ENCODE data around the gene CEP126.

CEP126 gene, protein sequence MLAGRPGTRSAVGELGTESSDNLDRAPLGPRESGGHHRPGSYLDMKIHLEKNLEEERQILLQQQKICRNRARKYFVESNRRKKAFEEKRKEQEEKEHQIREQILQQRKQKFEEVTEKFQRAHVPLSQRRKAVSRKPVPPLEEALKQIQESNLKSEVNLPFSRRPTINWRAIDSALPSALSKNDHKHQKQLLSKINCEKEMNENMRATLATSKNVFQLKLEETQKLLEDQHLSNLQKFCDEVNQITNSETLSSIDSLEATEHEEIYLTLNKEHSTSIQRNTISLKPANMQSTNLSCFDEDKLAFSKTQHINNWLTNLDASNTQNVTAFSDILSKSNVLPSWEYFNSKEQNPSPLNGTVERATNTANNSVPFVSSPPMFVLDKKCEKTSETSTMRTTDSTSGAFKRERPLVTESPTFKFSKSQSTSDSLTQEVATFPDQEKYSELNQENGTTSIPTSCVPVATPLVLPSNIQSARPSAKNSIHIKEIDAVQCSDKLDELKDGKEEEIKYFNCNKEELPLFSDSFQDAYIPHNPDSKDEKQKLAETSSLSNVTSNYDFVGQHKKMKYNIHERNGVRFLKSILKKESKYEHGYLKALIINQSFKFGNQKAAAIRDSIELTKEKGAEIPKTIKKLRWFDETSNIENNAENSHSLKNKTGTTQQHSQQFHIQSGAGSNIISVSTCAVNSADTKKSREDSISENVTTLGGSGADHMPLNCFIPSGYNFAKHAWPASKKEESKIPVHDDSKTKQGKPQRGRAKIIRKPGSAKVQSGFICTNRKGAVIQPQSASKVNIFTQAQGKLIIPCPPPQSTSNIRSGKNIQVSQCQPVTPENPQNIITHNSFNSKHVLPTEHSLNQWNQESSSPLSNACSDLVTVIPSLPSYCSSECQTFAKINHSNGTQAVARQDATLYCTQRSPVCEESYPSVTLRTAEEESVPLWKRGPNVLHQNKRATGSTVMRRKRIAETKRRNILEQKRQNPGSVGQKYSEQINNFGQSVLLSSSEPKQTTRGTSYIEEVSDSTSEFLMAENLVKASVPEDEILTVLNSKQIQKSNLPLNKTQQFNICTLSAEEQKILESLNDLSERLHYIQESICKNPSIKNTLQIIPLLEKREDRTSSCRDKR

DNA sequence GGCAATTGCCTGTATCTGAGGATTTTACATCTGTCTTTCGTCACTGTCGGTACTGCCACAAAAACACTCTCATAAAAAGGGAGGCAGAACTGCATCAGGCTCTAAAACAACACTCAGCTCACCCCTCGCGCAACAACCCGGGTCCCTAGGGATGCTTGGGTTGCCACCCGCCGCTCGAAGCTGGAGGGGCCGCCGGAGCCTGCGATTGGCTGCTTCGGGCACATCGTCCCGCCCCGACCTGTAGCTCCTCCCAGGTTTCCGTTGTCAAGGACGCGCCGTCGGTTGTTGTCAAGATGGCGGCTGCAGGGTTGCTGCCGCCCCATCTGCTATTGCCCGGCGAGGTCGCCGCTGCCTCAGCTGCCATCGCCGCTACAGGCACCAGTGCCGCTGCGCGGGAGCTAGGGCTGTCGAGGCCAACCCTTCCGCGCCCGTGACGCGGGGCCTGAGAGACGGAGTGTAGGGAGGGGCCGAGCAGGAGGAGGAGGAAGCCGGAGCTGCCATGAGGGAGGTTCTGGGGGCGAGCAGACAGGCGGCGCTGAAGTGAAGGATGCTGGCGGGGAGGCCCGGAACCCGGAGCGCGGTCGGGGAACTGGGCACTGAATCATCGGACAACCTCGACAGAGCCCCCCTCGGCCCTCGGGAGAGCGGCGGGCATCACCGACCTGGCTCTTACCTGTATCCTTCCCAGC lies at the start of gene CEP126:
CEP126 (plus strand) TSS at position 273 of the 689 bp plus-strand sequence; CDS start at position 548, 275 bp downstream.
- peak; percentile 83 for DNase-seq (ENCODE audit: low read depth, low spot score)

DNA sequence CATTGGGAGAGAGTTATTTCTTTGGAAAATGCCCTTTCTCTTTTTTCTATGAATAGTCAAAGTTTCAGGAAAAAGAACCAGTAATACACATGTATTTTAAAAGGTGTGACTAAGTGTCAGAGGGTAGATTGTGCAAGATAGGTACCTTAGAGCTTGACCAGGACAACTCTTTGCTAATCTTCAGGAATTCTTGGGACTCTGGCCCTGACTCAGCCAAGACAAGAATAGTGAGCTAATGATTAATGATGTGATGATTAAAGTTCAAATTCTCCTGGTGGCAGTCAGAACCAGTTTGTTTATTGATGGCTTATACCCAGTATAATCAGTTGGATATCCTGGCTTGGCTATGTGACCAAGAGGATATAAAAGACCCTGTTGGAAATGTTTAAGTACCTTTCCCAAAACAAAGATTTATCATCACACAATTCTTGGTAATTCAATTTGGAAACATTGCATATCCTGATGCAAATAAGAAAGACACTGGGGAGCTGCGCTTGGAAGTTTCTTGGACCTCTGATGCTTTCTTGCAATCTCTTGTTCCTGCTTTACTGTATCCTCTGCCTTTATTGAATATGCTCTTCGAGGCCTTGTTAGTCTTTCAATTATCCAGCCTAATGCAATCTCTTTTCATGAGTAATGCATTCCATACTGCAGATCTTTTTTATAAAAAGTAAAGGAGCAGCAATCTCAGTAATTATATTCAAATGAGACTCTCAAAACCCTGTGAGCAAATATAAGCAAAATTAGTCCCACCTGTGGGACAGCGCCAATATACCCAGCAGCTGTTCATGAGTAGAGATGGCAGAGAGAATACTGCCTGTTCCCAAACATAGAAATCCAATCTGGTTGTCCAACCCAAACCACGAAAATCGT lies 48.0 kb upstream of the CEP126 start:
- no peak for DNase-seq (ENCODE audit: low read depth, low spot score)

DNA sequence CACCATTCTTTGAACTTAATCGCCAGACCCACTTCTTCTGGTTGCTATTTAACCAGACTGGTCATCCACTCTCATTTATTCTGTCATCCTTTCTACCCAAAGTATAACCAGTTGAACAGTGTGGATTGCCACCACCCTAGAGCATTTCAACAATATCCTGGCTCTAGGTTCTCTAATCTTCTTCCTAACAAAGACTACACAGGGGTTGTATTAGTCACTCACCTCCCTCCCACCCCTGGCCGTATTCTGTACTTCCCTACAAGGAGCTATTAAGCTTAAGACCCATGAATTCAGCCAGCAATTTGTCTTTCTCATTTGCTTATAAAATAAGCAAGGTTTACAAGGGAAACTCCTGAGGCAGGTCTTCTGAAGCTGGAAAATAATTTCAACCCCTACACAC lies 46.9 kb upstream of the CEP126 start:
- no peak for DNase-seq (ENCODE audit: low read depth, low spot score)

DNA sequence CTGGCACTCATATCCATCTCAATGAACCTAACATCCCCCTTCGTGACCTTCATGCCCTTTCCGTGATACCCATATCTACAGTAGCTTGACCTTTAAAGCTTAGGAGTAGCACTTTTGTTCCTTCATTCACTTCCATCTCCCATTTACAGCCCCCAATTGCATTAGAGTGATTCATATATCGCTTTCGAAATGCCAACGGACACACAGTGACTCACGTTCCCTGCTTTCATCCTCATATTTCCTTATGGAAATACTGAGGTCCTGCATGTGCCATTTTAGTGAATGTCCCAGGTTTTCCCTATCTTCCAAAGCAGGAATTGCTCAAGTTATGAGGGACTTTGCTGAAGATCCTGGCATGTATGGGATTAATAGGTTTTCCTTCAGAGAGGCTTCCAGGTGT lies 44.3 kb upstream of the CEP126 start:
- no peak for DNase-seq (ENCODE audit: low read depth, low spot score)

DNA sequence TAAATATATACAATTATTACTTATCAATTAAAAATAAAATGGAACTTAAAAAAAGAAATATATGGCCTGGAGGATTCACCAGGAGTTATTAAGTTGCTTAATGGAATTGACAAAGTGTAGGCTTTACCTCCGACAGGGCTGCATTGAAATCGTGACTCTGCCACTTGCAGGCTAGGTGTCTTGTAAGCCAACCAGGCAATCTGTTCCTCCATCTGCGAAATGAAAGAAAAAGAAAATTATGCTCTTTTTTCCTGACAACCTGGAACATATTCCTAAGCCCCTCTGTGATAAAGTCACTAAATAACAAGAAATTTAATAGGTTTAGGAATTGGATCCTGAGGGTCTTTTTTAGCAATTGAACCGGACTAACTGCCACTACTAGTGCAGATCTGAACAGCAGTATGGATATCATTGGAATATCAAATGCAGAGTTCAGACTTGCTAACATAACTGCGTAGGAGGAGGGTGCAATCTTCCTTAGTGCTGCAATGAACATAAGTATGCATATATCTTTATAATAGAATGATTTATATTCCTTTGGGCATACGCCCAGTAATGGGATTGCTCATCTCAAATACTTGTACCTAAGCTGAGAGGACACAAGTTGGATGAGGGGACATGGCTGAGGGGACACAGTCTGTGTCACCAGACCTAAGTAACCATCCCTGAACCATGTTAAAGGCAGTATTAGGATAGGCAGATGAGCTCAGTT lies 42.5 kb upstream of the CEP126 start:
- DNase-seq (ENCODE audit: low read depth, low spot score) = no peak

DNA sequence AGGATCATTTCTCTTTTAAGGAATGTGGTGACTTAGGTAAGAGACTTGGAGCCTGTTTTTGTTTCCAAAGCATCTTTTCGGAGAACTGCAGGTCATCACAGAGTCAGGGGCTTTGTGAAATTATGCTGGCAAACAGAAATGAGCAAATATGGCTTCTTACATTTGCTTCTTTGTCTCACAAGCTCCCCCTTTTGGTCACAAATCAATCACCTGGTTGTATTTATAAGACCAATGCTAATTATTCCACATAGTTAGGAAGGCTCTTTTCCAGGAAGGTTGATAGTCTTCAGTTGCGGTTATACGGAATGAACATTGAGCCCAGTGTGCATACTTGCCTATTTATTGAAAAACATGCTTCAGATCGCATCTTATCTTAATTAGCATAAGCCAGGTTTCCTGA lies 34.6 kb upstream of the CEP126 start:
- no peak for DNase-seq (ENCODE audit: low read depth, low spot score)

DNA sequence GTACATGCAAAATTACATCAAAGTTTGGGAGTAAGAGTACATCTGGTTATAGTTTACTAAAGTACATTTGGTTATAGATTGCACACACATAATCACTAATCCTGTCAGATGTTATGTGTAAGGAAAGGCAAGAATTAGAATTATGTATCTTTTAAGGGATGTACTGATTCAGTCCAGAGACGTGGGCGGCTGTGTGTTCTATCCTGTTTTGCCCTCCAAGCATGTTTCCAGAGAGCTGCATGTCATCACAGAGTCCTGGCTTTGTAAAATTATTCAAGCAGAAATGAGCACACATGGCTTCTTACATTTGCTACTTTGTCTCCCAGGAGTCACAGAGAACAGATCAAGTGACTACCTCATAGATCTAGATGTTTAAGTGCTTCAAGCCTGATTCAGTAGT lies 33.2 kb upstream of the CEP126 start:
- DNase-seq (ENCODE audit: low read depth, low spot score) = no peak

DNA sequence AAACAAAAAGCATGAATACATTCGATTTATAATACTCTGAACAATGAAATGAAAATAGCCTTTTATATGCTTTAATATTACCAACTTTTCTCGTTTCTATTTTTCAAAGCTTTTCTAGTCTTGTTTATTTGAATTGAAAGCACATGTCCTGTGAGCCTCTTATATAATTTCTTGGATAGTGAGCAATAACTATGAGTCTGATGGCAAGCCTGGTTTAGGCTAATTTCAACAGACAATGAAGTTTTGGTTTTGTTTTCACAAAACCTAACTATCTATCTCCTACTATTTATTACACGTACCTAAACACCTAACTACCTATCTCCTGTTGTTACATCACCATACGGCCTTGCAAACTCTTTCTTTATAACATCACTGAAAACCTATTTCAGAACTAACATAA lies 29.2 kb upstream of the CEP126 start:
- no peak for DNase-seq (ENCODE audit: low read depth, low spot score)

DNA sequence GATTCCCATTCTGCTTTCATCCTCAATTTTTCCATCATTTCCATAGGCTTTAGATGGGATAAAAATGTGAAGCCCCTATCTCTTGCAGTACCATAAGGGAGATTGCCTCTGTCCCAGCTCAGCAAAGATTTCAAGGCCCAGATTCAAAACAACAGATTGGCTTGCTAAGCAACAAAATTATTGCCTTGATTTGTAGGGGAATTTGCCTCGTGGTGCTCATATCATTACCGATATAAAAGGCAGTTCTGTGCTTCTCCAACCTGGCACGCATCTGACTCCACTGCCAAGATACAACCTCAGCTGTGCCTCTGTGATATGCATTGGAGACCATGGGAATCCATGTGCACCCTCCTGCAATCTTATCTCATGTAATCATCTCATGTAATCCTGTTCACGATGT lies 25.0 kb upstream of the CEP126 start:
- DNase-seq (ENCODE audit: low read depth, low spot score) = no peak

DNA sequence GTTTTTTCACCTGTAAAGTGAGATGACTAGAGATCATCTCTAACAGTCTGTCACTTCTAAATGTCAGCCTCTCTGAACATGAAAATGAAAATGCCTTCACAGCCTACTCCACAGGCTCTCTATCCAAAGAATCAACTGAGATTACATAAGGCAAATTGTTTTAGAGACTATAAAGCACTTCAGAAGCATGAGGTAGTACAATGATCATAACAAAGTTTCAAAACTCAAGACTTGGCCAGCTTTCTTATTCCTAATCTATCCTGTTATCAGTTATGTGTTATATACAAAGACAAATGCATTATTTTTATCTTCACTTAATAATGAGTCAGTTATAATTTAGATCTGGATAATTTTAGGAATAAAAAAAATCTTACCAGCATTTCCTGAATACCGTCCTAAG lies 20.3 kb upstream of the CEP126 start:
- DNase-seq (ENCODE audit: low read depth, low spot score) = no peak

DNA sequence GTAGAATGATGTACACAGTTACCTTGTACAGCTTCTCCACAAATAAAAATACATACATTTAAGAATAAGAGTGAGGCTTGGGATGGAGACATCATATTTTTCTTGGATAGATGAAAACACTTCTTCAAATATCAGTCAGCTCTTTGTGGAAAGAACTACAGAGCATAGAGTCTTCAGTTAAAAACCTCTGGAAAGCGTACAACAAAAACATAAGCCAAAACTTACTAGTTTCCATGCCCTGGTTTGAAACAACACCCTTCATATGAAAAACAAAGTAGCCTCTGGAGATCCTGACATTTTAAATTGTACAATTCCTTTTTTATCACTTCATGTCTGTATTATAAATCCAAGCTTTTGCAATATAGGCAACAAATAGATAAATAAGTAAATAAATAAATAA lies 7.0 kb upstream of the CEP126 start:
- no peak for DNase-seq (ENCODE audit: low read depth, low spot score)

DNA sequence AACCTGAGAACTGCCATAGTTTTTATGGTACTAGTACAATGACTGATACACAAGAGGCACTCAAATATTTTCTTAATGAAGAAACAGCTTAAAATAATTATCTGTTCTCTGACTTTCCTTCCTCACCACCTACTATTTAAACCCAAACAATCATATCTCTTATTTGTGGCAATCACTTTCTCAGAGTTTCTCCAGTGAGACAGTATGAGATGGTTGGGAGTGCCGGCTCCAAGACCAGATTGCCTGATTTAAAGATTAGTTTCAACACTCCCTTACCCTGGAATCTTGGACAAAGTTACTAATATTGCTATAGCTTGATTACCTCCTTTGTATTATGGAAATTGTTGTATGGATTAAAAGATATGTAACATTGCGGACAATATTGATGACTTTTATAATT lies 5.7 kb upstream of the CEP126 start:
- DNase-seq (ENCODE audit: low read depth, low spot score) = no peak

DNA sequence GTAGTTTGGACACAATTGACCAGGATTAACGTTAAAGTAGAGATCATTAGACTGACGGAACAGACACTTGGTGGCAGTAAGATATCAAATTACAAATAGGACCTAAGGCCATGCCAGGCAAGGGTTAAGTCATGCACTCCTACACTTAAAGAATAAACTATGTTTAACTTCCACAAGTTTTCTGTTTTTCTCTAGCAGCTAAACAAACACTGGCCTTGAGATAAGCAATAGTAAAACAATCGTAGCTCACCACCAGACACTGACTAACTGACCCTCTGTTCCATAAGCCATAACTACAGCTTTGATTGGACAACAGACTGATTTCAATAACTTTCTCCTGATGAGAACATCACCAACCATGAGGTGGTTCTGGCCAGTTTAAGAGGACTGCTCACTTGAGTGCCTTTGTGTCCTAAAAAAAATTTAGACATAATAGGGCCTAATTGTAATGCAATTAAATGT lies 2.0 kb upstream of the CEP126 start:
- no peak for DNase-seq (ENCODE audit: low read depth, low spot score)

DNA sequence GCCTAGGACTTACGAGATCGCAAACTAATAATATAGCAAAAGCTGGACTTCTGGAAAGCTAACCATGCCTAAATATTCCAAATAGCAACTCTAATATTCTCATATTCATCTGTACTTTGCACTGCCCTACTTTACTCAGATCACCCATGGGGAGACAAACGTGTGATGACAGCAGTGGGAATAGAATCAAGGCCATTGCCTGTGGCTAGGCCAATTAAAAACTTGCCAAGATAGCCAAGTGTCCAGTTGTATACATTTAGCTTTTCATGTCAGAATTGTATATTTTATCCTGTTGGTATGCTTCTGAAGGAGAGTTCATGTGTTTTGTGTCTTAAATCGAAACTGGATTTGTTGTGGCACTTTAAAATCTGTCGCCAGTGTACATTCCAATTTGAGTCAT lies 1.2 kb upstream of the CEP126 start:
- DNase-seq (ENCODE audit: low read depth, low spot score) = no peak

DNA sequence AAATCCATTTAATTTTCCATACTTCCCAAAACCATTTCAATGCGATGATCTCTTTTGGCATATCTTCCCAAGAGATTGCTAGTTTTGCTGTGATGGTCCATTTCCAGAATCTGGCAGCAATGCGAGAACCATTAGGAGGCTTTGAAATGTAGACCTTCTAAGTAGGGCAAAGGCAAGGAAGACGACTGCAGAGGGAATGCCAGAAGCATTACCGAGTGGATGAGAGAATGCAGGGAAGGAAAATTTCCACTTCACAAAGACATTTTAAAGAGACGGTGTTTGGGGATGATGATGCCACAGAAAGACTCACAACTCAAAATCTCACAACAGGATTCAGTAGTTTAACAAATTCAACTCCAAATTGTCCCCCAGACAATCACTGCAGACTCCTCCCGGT lies 471 bp upstream of the CEP126 start:
- DNase-seq (ENCODE audit: low read depth, low spot score) = no peak

DNA sequence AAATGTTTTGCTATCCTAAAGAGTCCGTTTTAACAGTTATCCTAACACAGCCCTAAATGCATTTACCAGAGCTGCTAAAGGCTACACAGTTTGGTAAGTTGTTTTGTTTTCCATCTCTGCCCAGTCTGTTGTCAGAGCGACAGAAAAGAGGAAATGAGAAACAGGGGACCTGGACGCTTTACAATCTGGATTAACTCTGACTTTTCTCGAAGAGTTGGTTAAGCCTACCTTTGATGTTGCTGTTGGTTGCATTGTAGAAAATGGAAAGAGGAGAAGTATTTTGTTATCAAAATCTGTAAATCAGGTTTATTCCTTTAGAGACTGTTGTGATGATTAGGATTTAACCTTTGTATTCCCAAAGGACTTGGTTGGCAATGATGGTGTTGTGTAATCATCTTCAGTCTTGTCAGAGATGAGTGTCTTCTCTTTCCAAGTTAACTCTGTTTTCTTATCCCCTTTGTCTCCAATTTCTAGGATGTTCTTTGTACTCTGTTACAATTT lies 1.0 kb downstream of the CEP126 start:
- no peak for DNase-seq (ENCODE audit: low read depth, low spot score)

DNA sequence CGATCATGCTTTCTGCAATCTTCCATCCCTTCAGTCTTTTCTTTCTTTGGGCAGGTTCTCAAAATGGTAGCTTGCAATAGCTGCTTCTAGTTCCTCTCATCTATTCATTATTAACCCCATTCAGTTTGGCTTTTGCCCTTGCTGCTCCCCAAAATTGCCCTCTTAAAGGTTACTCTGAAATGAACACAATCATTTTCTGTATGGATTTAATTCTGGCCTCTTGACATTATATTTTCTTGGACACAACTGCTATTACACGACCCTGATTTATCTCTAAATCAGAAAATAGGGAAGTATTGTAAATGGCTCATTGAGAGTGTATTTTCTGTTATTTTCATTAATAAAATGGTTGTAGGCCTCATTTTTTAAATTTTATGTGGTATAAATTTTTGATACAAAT lies 1.6 kb downstream of the CEP126 start, which contains the start of gene ANGPTL5:
ANGPTL5 (minus strand) TSS at position 101 of the 400 bp plus-strand sequence. CDS start 8,613 bp downstream, outside the sequence.
- DNase-seq (ENCODE audit: low read depth, low spot score) = no peak

DNA sequence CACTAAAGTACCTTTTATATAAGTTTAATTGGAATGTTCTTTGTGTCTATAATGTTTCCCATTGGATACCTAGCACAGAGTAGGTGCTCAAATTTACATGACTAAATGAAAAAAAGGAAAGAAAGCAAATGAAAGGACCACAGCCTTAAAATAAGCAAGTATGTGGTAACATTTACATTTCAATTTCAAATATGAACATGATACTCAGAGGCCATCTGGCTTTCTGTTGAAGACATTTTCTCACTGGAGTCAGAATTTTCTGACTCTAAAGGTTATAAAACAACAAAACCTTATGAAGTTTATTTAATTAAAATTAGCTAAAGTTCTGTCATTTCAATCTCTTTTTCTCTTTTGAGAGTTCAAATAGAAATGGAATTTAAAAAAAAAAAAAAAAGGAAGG lies 2.4 kb downstream of the CEP126 start:
- no peak for DNase-seq (ENCODE audit: low read depth, low spot score)

DNA sequence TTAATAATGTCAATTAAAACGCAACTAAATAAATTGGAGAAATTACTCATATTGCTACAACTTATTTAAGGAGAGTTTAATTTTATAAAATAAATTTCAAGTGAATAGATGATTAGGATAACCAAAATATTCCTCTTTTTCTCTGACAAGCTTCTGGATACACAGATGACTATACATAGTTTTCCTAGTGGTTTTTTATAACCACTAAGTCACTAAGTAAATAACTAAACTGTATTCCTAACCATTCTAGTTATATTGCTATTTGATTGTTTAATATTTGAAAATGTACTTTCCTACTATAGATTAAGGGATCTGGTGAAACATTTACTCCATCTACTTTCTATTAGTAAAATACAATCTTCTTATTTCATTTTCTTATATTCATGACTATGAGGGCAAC lies 6.2 kb downstream of the CEP126 start:
- no peak for DNase-seq (ENCODE audit: low read depth, low spot score)

DNA sequence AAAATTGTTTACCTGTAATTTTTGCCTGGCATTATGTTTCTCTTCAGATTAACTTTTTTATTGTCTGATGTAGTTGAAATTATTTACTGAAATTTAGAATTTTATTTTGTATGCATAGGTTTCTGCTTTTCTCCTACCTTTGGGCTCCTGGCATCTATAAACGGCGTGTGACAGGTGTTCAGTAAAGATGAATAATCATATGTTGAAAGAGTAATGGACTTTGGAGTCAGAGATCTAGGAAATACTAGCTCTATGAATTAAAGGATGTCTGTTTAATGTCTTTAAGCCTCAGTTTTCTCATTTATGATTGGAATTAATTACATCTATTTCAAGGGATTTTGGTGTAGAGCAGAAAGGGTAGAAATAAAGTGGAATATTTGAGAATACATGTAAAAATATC lies 8.7 kb downstream of the CEP126 start:
- no peak for DNase-seq (ENCODE audit: low read depth, low spot score)

Measured in activated naive CD8-positive, alpha-beta T cell treated with anti-CD3 and anti-CD28 coated beads, Interleukin-2, amount 50 U/mL, for 16 hours (primary cell).